ENCODE measurements around the gene NUDCD3. TPM values are rescaled to one million over a fixed set of nuclear protein-coding genes. Genes with fewer than 3 reads are reported as not detected.

NUDCD3 gene
- total RNA-seq, 1 donor from 2014 or later, result 104 TPM

DNA sequence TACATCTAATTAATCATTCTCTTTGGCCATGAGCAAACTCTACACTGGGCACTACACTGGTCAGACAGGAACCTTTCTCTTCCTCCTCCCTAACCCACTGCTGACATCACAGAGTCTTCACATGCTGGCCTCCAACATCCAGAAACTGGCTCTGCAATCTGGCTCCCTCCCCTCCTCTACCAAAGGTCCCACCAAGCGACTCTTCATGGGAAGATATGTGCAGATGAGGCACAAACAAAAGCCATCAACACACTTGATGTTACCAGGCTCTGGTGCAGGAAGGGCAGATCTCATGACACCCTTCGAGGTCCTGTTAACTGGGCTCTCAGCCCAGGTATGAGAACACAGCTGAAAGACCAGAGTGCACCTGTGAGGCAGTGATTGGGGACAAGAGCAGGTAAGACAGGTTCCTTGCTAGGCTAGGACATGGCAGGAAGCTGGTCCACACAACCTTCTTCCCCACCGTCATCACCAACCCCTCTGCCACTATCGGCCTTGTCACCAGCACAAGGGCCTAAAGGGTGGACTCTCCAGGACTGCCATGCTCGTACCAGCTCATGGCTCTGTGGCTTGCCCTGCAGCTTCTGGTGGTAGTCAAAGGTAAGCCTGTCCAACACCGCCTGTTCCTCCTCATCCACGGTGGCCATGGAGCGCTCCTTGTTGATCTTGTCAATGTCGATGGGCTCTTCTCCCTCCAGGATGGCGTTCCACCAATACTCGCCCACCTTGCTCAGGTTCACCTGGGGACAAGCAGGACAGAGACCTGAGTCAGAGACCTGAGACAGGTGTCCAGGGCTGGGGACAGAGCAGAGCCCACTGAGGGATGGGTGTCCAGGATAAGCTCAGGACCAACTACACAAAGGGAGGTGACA, 98.5 kb downstream of the NUDCD3 start:
- intact Hi-C loops (cut with micrococcal nuclease), result no loop called here
- no peak for DNase-seq
- no peak for ATAC-seq

DNA sequence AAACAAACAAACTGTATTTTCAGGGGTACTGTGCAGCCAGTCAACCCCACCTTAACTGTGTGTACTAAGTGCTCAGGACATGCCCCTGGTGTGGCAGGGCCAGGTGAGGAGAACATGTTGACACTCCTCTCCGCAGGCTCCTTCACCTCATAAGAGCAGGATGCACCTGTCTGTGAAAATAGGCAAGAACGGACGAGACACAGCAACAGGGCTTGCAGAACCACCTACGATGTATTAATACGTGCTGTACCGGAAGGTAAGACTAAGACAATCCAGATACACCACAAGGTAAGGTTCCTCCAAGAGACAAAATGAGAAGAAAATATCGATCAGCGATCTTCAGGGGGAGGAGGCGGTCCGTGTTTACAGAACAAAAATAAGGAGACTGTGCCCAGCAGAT, 99.3 kb downstream of the NUDCD3 start:
- ATAC-seq, result no peak
- intact Hi-C loops (cut with micrococcal nuclease), result no loop called here
- DNase-seq, result no peak

DNA sequence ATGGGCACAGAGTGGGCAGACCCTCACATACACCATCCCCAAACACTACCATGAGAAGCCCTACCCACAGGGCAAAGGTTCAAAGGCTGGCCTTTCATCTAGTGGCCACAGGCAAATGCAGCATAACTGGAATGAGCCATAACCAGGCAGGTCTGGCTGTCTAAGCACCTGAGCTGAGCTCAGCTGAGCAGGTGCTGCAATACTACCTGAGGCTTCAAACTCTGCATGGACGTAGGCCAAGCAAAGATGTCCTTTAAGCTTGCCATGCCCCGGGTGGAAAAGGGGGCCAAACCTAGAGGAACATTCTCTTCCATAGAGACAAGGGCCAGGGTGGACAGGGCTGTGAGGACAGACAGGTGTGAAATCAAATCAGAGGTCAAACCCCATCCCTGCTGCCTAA, 99.8 kb downstream of the NUDCD3 start:
- no peak for DNase-seq
- no peak for ATAC-seq
- intact Hi-C loops (cut with micrococcal nuclease), result no loop called here

DNA sequence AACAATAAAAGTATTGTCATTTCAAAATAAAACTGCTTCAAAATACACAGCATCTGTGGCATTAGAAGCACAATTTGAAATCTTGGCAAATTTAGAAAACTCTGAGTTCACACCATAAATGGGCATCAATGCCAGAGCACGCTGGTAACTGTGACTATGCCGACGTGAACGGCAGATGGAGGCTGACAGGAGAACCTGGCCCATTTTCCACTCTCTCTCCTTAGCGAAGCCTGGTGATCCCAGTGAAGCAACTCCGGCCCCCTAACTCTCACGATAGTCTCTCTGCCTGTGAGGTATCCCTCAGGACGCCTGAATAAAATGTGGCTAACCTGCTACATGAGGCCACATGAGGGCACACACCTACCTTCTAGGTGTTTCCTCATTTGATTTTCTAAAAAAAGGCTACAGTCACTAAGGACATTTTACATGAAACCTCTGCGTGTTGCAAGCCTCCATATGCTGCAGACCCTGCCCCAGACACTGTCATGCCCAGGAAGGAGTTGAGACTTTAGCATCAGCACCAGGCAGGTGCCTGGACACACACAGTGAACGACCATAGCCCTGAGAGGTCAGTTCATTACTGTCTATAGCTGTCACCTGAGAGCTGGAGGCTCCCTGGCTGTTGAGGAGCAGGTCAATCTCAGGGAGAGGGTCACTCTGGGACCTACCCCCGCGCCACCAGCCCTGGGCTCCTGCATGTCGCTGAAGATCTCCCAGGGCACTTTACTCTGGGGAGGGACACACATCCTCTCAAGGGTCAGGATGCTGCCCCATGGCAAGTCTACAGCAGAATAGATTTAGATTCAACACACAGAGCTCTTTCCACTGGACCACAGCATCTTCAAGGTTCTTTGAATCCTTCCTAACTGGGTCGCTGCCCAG, 102.1 kb downstream of the NUDCD3 start:
- intact Hi-C loops (cut with micrococcal nuclease), result no loop called here
- DNase-seq (no peak), ATAC-seq (no peak)

DNA sequence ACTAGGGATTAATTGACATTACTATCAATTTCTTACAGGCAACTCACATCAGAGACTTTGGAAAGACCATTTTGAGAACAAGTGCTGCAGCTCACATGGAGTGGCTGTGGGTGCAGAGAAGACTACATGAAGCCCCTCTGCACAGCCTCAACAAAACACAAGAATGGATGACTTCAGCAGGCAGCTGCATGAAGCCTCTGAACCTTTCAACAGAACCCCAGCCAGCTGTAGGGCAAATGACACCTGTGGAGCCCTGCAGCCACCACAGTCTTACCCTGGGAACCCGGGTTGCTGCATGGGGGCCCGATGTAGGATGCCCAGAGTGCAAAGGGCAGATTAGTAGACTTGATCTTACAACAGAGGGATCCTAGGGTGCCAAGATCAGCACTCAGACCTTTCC, 103.1 kb downstream of the NUDCD3 start:
- DNase-seq, result no peak
- intact Hi-C loops (cut with micrococcal nuclease), result no loop called here

DNA sequence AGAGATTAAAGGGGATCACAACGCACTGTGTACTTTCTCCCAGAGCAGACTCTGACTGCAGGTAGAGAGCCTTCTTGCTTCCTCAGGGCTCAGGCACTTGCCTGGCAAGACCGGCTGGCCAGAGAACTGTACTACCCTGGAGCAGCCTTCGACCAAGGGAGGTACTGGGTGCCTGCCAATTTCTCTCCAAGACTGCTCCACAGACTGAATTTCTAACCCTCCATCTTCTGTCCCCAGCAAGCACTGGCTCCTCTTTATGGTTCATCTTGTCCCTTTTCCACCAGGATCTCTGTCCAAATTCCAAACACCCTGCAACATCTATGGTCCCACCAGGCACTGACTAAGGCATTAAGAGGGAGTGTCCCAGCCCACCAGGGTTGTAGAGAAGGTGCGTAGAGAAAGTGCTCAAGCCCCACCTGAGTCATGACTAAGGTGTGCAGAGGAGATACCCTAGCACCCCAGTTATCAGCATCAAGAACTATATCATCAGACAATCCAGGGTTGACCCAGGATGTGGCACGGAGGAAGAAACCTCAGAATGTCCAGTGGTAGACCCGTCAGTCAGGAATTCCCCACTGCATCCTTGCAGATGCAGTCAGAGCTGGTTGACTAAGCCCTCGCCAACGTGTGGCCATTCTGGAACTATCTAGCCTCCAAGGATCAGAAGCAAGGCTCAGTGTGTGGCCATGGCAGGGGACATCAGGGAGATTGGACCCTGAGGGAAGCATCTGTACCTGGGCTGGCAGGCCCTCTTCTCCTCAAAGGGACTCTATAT, 104.1 kb downstream of the NUDCD3 start:
- ATAC-seq (no peak), DNase-seq (no peak)
- intact Hi-C loops (cut with micrococcal nuclease), result no loop called here

More for the DNA sequence above, 103.1 kb downstream of the NUDCD3 start:
- no peak for ATAC-seq

DNA sequence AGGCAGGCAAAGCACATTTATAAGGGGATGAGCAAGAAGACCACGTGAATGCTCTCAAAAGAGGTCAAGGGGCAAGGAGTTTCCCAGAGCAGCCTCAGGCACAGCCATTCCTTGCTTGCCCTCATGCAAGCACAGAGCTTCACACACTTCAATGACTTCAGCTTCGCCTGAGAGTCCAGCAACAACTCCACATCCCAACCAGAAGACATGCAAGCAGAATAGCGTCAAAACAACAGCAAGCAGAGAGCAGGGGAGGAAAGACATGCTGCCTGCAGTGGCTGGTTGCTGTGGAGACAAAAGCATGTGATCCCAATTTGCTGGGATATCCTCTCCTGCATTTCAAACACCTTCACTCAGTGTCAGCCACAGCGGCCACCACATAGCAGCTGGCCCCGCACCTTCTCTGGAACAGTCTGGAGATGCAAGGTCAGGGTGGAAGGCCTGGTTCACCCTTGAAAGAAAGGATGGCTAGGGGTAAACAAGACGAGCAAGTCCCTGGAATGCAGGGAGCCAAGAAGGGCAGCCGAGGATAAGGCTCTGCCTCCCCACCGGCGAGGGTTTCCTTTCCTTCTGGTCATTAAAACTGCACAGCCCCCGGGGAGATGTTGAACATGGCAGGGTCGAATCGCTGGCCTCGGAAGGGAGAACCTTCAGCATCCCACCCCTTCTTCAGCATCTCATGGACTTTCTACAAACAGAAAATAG, 104.9 kb downstream of the NUDCD3 start:
- ATAC-seq (no peak), DNase-seq (no peak)
- intact Hi-C loops (cut with micrococcal nuclease), result no loop called here

DNA sequence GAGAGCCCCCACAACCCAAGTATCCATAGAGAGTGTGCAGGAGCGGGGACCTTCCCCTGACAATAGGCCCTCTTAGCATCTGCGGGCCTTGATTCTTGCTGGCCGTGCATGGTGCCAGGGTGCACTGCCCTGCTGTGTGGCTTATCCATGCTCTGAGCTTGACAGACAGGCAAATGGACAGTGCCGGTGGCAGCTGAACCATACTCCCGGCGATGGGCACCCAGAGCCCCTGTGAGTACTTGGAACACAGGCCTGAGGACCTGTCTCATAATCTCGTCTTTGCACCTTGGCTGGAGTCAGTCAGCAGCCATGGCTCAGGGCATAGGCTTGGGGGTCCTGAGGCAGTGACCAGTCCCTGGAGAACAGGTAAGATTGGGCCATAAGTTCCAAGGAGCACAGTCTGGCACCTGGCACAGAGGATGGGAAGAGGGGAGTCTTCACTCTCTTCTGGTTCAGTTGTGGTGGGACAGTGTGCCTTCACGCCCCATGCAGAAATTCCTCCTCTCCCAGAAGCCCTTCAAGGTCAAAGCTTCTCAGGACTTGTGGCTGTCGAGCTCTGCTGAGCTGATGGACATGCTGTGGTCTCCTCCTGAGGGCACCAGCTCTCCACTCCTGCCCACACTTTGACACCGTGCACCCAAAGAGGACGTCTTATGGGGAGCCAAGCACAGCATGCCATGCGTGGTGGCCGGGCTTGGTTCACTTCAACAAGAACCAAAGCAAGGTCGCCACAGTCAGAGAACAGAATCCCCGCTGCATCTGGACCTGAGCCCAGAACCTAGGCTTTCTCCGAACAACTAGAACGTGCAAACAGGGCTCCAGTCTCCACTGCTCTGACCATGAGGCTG, 105.6 kb downstream of the NUDCD3 start:
- intact Hi-C loops (cut with micrococcal nuclease), result no loop called here
- no peak for DNase-seq
- ATAC-seq, result peak; percentile 45

DNA sequence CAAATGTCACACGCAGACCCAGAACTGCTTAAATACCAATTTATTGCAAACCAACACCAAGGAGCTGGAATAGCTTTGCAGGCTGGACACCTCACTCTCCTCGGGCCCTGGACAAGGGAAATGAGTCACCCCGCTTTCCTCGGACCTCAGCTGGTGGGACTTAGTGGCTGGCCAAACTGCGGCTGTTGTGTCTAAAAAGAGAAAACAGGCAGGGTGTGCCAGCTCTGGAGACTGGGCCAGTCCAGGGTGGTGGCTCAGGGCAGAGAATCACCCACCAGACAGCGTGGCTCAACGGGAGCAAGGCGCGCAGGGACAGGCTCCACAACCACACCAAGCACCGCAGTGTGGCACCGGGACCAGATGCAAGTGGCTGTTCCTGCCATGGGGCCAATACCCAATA, 106.9 kb downstream of the NUDCD3 start:
- ATAC-seq (peak; percentile 22), DNase-seq (no peak)
- intact Hi-C loops (cut with micrococcal nuclease), result no loop called here

DNA sequence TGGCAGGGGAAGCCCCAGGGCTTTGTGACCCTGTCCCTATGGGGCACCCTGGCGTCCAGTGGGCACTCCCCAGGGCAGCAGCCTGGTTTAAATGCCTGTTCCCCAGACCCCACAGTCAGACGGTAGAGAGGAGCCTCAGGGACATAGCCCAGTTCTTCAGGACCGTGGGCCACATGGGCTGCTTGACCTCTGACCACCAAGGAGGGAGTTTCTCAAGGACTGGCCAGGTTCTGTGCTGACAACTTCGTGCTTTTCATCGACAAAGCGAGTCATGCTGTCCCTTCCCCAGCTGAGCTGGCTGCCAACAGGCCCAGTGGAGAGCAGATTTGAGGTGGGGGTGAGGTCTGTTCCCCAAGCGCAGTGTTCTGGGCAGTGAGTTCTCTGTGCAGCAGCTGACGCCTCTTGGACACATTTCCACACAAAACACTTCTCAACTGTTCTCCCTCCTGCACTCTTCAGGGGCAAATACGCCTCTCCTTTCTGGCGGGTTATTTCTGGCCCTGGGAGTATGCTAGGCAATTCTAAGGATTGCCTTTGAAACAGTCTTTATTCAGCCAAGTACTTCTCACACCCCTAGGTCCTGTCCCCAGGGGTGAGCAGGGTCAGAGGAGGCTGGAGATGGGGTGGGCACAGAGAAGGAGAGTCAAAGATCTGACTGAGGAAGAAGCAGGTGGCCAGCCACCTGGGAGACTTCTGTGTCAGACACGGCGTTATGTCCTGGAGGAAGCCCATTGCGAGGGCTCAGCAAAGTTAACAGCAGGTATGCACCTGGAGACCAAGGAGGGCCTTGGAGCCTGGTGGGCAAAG, 107.8 kb downstream of the NUDCD3 start:
- ATAC-seq (peak; percentile 61), DNase-seq (peak; percentile 46)
- intact Hi-C loops (cut with micrococcal nuclease), result no loop called here

DNA sequence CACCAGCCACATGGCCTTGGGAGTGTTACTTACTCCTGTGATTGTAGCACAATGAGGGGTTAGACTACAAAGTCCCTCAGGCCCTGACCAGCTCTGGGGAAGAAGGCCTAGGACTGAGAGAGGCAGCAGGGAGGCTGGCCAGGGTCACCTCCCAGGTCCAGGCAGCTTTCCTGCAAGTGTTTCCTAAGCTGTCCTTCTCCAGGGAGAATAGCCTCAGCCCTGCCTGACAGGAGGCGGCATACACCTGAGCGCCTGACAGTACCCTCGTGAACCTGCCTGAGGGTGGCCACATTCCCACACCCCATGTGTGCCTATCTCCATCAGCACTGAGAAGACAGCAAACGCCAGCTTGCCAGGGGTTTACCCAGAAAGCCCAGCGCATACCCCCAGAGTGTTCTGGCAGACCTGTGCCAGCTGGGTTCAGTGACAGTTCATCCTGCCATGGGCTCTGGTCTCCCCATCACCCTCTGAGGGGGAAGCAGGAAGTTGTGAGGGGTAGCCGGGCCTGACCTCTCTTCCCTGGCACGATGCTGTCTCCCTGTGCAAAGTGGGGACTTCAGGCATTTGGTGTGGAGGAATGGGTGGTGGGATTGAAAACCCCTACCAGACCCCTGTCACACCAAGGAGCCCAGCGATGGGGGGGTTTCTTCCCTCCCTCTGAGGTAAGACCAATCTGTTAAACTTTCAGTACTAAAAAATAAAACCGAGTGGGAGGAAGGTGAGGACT, 108.8 kb downstream of the NUDCD3 start:
- intact Hi-C loops (cut with micrococcal nuclease), result no loop called here
- ATAC-seq (no peak), DNase-seq (no peak)

DNA sequence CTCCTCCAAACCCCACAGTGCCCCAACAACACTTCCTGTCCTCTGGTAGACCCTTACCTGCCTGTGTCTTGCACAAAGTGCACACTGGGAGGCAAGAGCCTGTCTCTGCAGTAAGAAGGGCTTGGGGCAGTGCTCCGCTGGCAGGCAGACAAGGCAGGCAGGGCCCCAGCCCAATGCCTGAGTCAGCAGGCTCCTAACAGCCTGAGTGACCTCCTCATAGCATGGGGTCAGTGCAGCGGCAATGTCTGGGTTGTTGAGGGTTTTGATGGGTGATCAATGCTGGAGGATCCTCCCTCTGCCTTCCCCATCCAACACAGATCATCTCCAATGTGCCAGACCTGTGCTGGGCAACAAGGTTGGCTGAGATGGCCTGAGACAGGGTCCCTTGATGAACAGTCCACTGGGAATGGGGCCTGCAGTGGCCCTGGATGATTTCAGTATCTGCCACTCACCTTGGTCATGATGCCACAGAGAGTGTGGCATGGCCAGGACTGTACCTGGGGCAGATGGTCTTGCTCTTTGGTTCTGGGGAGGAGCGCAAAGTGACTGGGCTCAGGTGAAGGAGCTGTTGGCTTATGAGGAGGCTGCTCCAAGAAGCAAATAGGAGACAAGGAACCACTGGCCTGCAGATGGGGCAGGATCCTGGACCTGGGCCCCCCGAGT, 109.5 kb downstream of the NUDCD3 start:
- ATAC-seq, result no peak
- intact Hi-C loops (cut with micrococcal nuclease), result no loop called here
- DNase-seq, result no peak

DNA sequence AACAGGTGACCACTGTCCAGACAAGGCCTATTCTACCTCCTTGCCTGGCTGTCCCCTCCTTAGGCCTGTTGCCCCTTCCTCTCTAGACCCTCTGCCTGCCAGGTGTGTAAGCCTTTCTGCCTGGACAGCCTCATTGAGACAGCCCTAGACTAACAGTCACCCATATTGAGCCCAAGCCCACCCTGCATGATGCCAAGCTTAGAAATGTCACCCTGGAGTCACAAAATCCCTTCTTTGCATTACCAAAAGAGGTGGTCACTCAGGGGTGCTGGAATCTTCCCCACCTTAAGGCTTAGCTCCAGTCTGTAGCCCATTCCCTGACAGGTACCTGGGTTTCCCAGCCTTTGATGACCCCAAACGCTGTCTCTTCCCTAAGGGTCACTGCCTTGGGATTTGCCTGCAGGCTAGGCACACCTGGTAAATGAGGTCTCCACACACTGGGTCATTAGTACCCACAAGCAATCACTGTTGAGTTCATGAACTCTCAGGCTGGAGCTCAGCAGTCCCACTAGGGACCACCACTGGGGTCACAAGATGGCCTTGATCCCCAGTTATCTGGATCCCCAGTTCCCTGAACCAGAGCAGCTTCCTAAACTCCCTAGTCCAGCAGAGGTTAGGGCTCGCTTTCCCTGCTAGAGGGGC, 110.1 kb downstream of the NUDCD3 start:
- no peak for DNase-seq
- intact Hi-C loops (cut with micrococcal nuclease), result no loop called here
- no peak for ATAC-seq

DNA sequence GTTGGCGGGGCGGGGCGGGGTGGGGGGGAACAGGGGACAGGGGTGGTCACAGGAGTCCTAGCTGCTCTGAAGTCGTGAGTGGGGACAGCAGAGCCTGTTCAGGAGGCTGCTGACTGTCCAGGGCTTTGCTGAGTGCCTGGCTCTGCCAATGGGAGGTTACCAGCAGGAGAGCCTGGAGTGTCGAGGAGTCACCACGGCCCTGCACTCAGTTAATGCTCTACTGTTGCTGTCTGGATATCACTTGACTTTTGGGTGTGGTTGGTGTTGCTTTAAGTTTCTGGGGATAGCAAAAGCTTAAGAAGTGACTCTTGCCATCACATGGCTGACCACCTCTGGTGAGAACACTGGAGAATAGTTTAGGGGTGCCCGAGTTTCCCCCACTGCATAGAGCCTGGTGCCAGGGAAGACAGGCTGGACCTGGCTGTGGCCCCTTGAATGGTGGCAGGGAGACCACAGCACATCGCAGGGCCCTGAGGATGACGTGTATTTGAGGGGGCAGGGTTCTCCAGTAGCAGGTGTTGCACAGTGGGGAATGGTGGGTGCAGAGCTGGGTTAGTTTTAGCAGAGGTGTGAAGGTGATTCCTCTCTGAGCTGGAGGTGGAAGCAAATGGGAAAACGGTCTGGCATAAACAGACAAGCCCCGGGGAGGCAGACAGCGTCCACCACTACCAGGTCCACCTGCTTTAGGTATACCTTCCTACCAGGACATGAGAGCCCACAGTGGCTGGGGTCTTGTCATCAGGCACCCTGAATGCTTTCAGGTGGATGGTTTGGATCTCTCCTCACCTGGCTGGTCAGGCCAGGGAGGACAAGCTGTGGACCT, 110.9 kb downstream of the NUDCD3 start:
- ATAC-seq (no peak), DNase-seq (no peak)
- intact Hi-C loops (cut with micrococcal nuclease), result no loop called here

DNA sequence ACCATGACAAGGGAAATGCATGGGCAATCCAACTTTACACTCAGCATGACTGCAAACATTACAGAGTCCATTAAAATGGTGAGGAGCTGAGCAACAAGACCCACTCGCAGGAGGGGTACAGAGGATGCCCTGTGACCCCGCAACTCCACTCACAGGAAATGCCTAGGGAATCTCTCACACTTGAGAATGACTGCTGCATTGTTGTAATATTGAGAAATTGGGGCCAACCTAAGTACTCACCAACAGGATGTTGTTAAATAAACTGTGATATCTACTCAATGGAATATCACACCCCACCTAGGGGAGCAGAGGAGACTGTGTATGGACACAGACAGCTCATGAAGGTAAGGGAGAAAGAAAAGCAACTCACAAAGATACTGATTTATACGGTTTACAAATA, 111.7 kb downstream of the NUDCD3 start:
- DNase-seq, result no peak
- intact Hi-C loops (cut with micrococcal nuclease), result no loop called here
- no peak for ATAC-seq
